NT2/D1 (cell line): Measurements from ENCODE around the gene MAST4.

Source experiments
- SUZ12 ChIP-seq: IDR thresholded peaks from 2 replicates; pipeline ENCODE4 v1.6.1; 2011; ENCODE audit not compliant: insufficient read length, insufficient read depth; ENCODE audit errors: extremely low read depth
- YY1 ChIP-seq: IDR thresholded peaks from 2 replicates; pipeline ENCODE4 v1.6.1; 2011; ENCODE audit not compliant: insufficient read length, insufficient read depth
- ZNF274 ChIP-seq: IDR thresholded peaks from 2 replicates; pipeline ENCODE4 v1.6.1; 2011; ENCODE audit warnings: mild to moderate bottlenecking, low read depth, low read length

GRCh38 chr5:66818935-66819328 is 222.7 kb downstream of the MAST4 start:
- no peak for TF ChIP-seq SUZ12
- TF ChIP-seq ZNF274, result no peak
- no peak for TF ChIP-seq YY1
